Tibial nerve (tissue), 4 donors: ENCODE measurements around the gene CD46.

ENCODE experiments used
- EP300 ChIP-seq, 2 donors: sonication (generic); formaldehyde crosslinking; IDR thresholded peaks; one replicate each; pipeline ENCODE4 v1.6.1; 2017; ENCODE audit warnings: antibody characterized with exemption in 2 of 2, mild to moderate bottlenecking in 1 of 2
- POLR2A ChIP-seq, 2 donors: fragments of 450-650 bp; IDR thresholded peaks; one replicate each; pipeline ENCODE4 v1.6.1; 2017; ENCODE audit warnings: antibody characterized with exemption in 2 of 2, mild to moderate bottlenecking in 2 of 2, moderate library complexity in 2 of 2
- TF ChIP-seq, protein P1 (sequence below), 5 experiments: fragments of 200-600 bp in 3 of 5; fragments of 450-650 bp in 2 of 5; sonication (generic) in 3 of 5; IDR thresholded peaks; one replicate each; pipeline ENCODE4 v1.5.1; 2016 to 2019; ENCODE audit warnings: antibody characterized with exemption in 5 of 5, mild to moderate bottlenecking in 3 of 5, moderate library complexity in 2 of 5

DNA sequence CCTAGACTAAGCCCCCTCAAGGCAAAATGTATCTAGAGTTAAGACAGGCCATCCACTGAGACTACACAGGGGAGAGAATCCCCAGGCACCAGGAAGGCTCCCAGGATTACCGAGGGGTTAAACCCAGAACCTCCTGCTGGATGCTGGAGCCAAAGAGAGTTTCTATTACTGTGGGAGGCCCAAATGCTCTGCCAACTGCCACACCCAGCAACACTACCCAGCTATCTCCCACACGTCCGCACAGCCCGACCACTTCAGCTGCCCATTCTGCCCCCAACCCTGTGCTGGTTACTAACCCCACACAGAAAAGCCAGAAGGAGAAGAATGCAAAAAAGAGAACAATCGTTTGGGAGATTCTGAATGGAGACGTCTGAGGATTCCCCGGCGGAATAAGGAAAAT is 63.6 kb downstream of the CD46 start:
- TF ChIP-seq, protein P1, sequence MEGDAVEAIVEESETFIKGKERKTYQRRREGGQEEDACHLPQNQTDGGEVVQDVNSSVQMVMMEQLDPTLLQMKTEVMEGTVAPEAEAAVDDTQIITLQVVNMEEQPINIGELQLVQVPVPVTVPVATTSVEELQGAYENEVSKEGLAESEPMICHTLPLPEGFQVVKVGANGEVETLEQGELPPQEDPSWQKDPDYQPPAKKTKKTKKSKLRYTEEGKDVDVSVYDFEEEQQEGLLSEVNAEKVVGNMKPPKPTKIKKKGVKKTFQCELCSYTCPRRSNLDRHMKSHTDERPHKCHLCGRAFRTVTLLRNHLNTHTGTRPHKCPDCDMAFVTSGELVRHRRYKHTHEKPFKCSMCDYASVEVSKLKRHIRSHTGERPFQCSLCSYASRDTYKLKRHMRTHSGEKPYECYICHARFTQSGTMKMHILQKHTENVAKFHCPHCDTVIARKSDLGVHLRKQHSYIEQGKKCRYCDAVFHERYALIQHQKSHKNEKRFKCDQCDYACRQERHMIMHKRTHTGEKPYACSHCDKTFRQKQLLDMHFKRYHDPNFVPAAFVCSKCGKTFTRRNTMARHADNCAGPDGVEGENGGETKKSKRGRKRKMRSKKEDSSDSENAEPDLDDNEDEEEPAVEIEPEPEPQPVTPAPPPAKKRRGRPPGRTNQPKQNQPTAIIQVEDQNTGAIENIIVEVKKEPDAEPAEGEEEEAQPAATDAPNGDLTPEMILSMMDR (IDR thresholded peaks at IDR 0.05) = no peak
- TF ChIP-seq POLR2A (IDR thresholded peaks at IDR 0.05) (no peak), EP300 (IDR thresholded peaks at IDR 0.05) (no peak)
